Measurements from ENCODE around the gene LRRC61.

The LRRC61 gene

GRCh38 chr7:150381096-150381495 is 57.9 kb downstream of the LRRC61 start:
- DNase-seq (ENCODE audit: low read depth): no peak
- no peak for TF ChIP-seq CTCF (IDR thresholded peaks at IDR 0.05; ENCODE audit: low read length, missing control alignments)
- H3K4me3 ChIP-seq (replicated peaks; ENCODE audit: low read depth, low read length): no peak overlapping the region

DNA sequence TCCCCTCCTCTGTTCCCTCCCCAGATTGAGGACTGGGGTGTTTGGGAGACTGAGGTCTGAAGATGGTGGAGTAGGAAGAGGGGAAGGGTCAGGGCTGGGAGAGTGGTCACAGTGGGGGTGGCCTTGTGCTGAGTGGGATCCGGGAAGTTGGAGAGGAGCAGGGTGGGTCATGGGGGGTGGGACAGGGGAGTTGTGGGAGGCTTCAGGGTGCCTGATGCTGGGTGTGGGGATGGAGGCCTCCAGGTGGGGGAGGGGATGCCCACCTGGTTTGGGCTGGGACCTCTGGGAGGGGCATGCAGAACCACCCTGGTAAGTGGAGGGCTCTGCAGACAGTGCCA is 58.6 kb downstream of the LRRC61 start:
- no peak for DNase-seq (ENCODE audit: low read depth)
- TF ChIP-seq CTCF (IDR thresholded peaks at IDR 0.05; ENCODE audit: low read length, missing control alignments): no peak
- no peak overlapping the region for H3K4me3 ChIP-seq (replicated peaks; ENCODE audit: low read depth, low read length)

DNA sequence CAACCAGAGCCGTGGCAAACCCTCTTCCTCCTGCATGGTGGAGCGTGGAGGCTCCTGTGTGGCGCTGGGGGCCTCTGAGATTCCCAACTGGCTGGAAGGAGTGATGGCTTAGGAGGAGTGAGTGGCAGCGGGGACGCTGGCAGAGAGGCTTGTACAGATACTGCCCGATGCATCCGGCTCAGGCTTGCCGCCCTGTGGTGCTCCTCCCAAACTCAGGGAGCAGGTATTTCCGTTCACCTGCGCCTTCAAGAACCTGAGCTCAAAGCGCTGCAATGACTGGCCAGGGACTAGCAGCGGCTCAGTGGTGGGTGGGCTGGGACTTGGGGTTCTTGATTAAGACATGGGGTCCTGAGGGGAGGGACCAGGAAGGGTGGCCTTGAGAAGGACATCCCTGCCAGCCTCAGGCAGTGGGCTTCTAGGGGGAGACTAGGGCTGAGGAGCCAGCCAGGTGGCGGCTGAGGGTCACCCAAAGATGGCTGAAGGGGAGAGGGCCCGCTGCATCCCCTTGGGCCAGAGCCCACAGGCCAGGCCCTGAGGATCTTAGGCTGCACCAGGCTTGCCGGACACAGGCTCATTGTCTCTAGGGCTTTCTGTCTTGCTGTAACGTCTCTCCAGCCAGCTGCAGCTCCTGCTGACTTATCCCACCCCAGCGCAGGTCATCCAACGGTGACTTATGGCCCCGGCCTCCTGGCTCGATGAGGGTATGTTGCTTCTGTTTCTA is 59.1 kb downstream of the LRRC61 start:
- TF ChIP-seq CTCF (IDR thresholded peaks at IDR 0.05; ENCODE audit: low read length, missing control alignments): no peak
- DNase-seq (ENCODE audit: low read depth): no peak
- no peak overlapping the region for H3K4me3 ChIP-seq (replicated peaks; ENCODE audit: low read depth, low read length)

DNA sequence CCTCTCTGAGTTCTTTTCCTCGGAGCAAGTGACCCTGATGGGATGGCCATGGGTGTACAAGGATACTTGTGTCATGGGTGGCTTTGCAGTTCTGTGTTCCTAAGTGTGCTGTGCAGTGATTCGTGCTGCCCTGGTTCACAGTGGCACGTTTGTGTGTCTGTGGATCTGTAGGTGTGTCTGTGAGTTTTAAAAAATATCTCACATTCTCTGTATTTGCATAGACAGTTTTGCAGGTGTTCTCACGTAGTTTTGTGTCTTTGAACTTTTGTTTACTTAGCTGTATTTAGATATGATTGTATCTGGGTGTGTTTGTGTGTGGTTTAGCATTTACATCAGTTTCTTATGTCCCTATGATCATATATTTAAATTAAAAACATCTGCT is 59.7 kb downstream of the LRRC61 start:
- no peak overlapping the region for H3K4me3 ChIP-seq (replicated peaks; ENCODE audit: low read depth, low read length)
- no peak for DNase-seq (ENCODE audit: low read depth)
- TF ChIP-seq CTCF (IDR thresholded peaks at IDR 0.05; ENCODE audit: low read length, missing control alignments): no peak

GRCh38 chr7:150383710-150384397 is 60.7 kb downstream of the LRRC61 start:
- no peak for TF ChIP-seq CTCF (IDR thresholded peaks at IDR 0.05; ENCODE audit: low read length, missing control alignments)

DNA sequence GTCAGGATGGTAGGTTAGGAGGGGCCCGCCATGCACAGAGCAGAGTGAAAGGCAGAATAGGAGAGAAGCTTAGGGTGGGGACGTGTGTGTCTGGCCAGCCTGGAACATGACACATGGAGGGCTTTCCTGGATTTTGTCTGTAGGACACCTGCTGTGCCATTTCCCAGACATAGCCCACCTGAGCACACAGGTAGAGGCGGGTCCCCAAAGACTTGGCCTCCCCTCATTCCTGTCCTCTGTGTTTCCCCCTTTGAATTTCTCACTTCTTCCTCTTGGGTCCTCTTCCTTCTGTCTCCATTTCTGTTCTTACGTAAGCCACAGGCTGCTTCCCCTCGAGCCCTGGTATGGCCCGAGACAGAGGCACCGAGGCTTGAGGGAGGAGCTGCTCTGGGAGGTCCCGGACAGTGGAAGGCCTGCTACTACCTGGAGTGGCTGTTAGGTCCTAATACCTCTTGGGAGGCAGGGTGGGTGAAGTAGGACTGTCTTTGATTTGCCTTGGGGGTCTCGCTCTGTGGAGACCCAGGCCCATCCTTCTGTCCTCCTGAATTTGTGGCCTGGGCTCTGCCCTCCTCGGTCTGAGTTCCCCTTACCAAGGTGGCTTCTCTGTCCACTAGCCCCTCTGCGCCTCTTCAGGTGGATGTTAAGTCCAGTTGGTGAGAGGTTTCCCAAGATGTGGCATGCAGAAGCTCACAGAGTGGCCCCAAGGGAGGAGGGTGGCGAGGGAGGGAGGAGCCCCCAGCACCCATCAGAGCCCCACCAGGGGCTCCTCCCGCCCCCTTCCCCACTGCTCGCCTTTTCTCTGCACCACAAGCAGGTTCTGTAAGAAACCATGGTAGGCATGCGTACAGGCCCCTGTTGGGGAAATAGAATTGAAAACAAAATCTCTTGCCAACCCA is 61.5 kb downstream of the LRRC61 start:
- no peak for TF ChIP-seq CTCF (IDR thresholded peaks at IDR 0.05; ENCODE audit: low read length, missing control alignments)
- H3K4me3 ChIP-seq (replicated peaks; ENCODE audit: low read depth, low read length): no peak overlapping the region
- no peak for DNase-seq (ENCODE audit: low read depth)

More at GRCh38 chr7:150383710-150384397, 60.7 kb downstream of the LRRC61 start:
- no peak for DNase-seq (ENCODE audit: low read depth)
- no peak overlapping the region for H3K4me3 ChIP-seq (replicated peaks; ENCODE audit: low read depth, low read length)

All from fibroblast of pulmonary artery (primary cell).